Endothelial cell of umbilical vein (primary cell): ENCODE measurements around the gene ZMIZ1.

Experiments
- CTCF ChIP-seq, 2 donors: IDR thresholded peaks; 1 replicate in 1 of 2; 2 replicates in 1 of 2; pipeline ENCODE4 v1.5.1; 2011; ENCODE audit warnings: low read length in 2 of 2, mild to moderate bottlenecking in 2 of 2, moderate library complexity in 2 of 2, control low read depth in 1 of 2, inconsistent platforms in 1 of 2, low read depth in 1 of 2; ENCODE audit not compliant: insufficient read depth in 1 of 2; ENCODE audit errors: extremely low read depth in 1 of 2
- EZH2 ChIP-seq: IDR thresholded peaks from 2 replicates; pipeline ENCODE4 v1.6.1; 2012; ENCODE audit warnings: borderline replicate concordance, low read depth, mild to moderate bottlenecking, moderate library complexity, low read length, inconsistent platforms; ENCODE audit not compliant: severe bottlenecking
- FOS ChIP-seq: IDR thresholded peaks from 2 replicates; pipeline ENCODE4 v1.6.1; 2011; ENCODE audit warnings: mild to moderate bottlenecking, low read length, moderate library complexity, borderline replicate concordance; ENCODE audit not compliant: insufficient read depth
- MAX ChIP-seq: IDR thresholded peaks from 2 replicates; pipeline ENCODE4 v1.6.1; 2011; ENCODE audit not compliant: insufficient read depth, insufficient read length
- POLR2A ChIP-seq: IDR thresholded peaks from 2 replicates; pipeline ENCODE4 v1.6.1; 2012; ENCODE audit warnings: low read depth, mild to moderate bottlenecking, control low read depth, low read length
- POLR2AphosphoS5 ChIP-seq: IDR thresholded peaks from 2 replicates; pipeline ENCODE4 v1.6.1; 2012; ENCODE audit warnings: low read depth, mild to moderate bottlenecking, control low read depth, low read length, moderate library complexity; ENCODE audit not compliant: insufficient read depth

- TF ChIP-seq CTCF (IDR thresholded peaks at IDR 0.05; ENCODE audit: extremely low read depth in 1 of 2, insufficient read depth in 1 of 2, low read depth in 1 of 2, low read length in 2 of 2): no peak
- no peak for TF ChIP-seq POLR2AphosphoS5
- no peak for TF ChIP-seq POLR2A
- no peak for TF ChIP-seq EZH2
- no peak for TF ChIP-seq MAX
- TF ChIP-seq FOS: no peak
These were observed 109.4 kb downstream of the ZMIZ1 start for GRCh38 chr10:79178070-79178576.
